ENCODE results near the gene ALKBH6. TPM values are rescaled to one million over a fixed set of nuclear protein-coding genes. Genes with fewer than 3 reads are reported as not detected.
A peak's percentile ranks its signal among the peaks of the same experiment; 100 is the strongest.

The ALKBH6 gene
- total and polyA plus RNA-seq, 4 donors: 10.3 to 25.6 (median 14.6) TPM

GRCh38 chr19:36032251-36033104, 18.5 kb upstream of the ALKBH6 start, which contains the start of gene CLIP3:
CLIP3 (minus strand) TSS chr19:36032873; CDS start chr19:36032357, 516 bp downstream.
- peak; percentile 90 for ATAC-seq (ENCODE audit: low FRiP score)
- DNase-seq: peak; percentile 83 to 93
- intact Hi-C loops (cut with DNase I): no loop called here
- 1% methylated on average over 47 to 51 of the region's 51 CpGs for WGBS, 2 donors
- H3K27ac ChIP-seq (ENCODE audit: low read depth in 1 of 2, low read length in 2 of 2): peak within 1 kb of the TSS in 1 of 2 donors; percentile 22
- H3K27me3 ChIP-seq (ENCODE audit: control insufficient read depth in 1 of 2, insufficient read depth in 2 of 2, low read length in 1 of 2): no peaks in the 10 kb centered on the region
- H3K4me3 ChIP-seq (ENCODE audit: low read length in 2 of 2): peak within 1 kb of the TSS; percentile 80 to 94
- no peaks in the 10 kb centered on the region for H3K36me3 ChIP-seq (ENCODE audit: control insufficient read depth in 1 of 2, insufficient read depth in 2 of 2, low read length in 1 of 2)
- H3K9me3 ChIP-seq (ENCODE audit: control insufficient read depth, low read length): no peaks in the 10 kb centered on the region
- no peaks in the 10 kb centered on the region for H3K4me1 ChIP-seq (ENCODE audit: control insufficient read depth in 1 of 2, insufficient read depth in 2 of 2, low read length in 2 of 2)

- no peak for DNase-seq
- intact Hi-C loops (cut with DNase I): no loop called here
- 89 to 92% methylated on average over 6 of the region's 6 CpGs for WGBS, 2 donors
- H3K4me3 ChIP-seq (ENCODE audit: low read length in 2 of 2): no peak overlapping the region
- H3K36me3 ChIP-seq (ENCODE audit: control insufficient read depth in 1 of 2, insufficient read depth in 2 of 2, low read length in 1 of 2): peaks cover 0 to 2% of the 10 kb centered on the region in 2 donors
- H3K27me3 ChIP-seq (ENCODE audit: control insufficient read depth in 1 of 2, insufficient read depth in 2 of 2, low read length in 1 of 2): no peaks in the 10 kb centered on the region
- H3K27ac ChIP-seq (ENCODE audit: low read depth in 1 of 2, low read length in 2 of 2): no peak overlapping the region
- no peaks in the 10 kb centered on the region for H3K4me1 ChIP-seq (ENCODE audit: control insufficient read depth in 1 of 2, insufficient read depth in 2 of 2, low read length in 2 of 2)
- no peak for ATAC-seq (ENCODE audit: low FRiP score)
- H3K9me3 ChIP-seq (ENCODE audit: control insufficient read depth, low read length): no peaks in the 10 kb centered on the region
Observed at GRCh38 chr19:36031308-36031707, 17.3 kb upstream of the ALKBH6 start.

GRCh38 chr19:36030264-36031148, 16.5 kb upstream of the ALKBH6 start:
- Histone ChIP-seq H3K27me3 (ENCODE audit: control insufficient read depth in 1 of 2, insufficient read depth in 2 of 2, low read length in 1 of 2) (no peaks in the 10 kb centered on the region), H3K4me1 (ENCODE audit: control insufficient read depth in 1 of 2, insufficient read depth in 2 of 2, low read length in 2 of 2) (no peaks in the 10 kb centered on the region), H3K36me3 (ENCODE audit: control insufficient read depth in 1 of 2, insufficient read depth in 2 of 2, low read length in 1 of 2) (peaks cover 0 to 2% of the 10 kb centered on the region in 2 donors), H3K4me3 (ENCODE audit: low read length in 2 of 2) (no peak overlapping the region), H3K27ac (ENCODE audit: low read depth in 1 of 2, low read length in 2 of 2) (no peak overlapping the region), H3K9me3 (ENCODE audit: control insufficient read depth, low read length) (no peaks in the 10 kb centered on the region)
- no peak for ATAC-seq (ENCODE audit: low FRiP score)
- 84 to 90% methylated on average over 8 of the region's 8 CpGs for WGBS, 2 donors
- no peak for DNase-seq
- intact Hi-C loops (cut with DNase I): no loop called here

GRCh38 chr19:36028313-36029041, 14.5 kb upstream of the ALKBH6 start:
- Histone ChIP-seq H3K27ac (ENCODE audit: low read depth in 1 of 2, low read length in 2 of 2) (no peak overlapping the region), H3K4me3 (ENCODE audit: low read length in 2 of 2) (no peak overlapping the region), H3K36me3 (ENCODE audit: control insufficient read depth in 1 of 2, insufficient read depth in 2 of 2, low read length in 1 of 2) (peaks cover 0 to 2% of the 10 kb centered on the region in 2 donors), H3K27me3 (ENCODE audit: control insufficient read depth in 1 of 2, insufficient read depth in 2 of 2, low read length in 1 of 2) (no peaks in the 10 kb centered on the region), H3K4me1 (ENCODE audit: control insufficient read depth in 1 of 2, insufficient read depth in 2 of 2, low read length in 2 of 2) (no peaks in the 10 kb centered on the region), H3K9me3 (ENCODE audit: control insufficient read depth, low read length) (no peaks in the 10 kb centered on the region)
- no peak for ATAC-seq (ENCODE audit: low FRiP score)
- intact Hi-C loops (cut with DNase I): no loop called here
- DNase-seq: no peak
- WGBS, 2 donors: 77 to 79% methylated on average over 10 of the region's 10 CpGs

- H3K27me3 ChIP-seq (ENCODE audit: control insufficient read depth in 1 of 2, insufficient read depth in 2 of 2, low read length in 1 of 2): no peaks in the 10 kb centered on the region
- no peak for ATAC-seq (ENCODE audit: low FRiP score)
- no peaks in the 10 kb centered on the region for H3K4me1 ChIP-seq (ENCODE audit: control insufficient read depth in 1 of 2, insufficient read depth in 2 of 2, low read length in 2 of 2)
- intact Hi-C loops (cut with DNase I): no loop called here
- DNase-seq: no peak
- H3K4me3 ChIP-seq (ENCODE audit: low read length in 2 of 2): no peak overlapping the region
- no peak overlapping the region for H3K27ac ChIP-seq (ENCODE audit: low read depth in 1 of 2, low read length in 2 of 2)
- peaks cover 0 to 2% of the 10 kb centered on the region in 2 donors for H3K36me3 ChIP-seq (ENCODE audit: control insufficient read depth in 1 of 2, insufficient read depth in 2 of 2, low read length in 1 of 2)
- 95% methylated on average over 6 of the region's 6 CpGs for WGBS, 2 donors
- H3K9me3 ChIP-seq (ENCODE audit: control insufficient read depth, low read length): no peaks in the 10 kb centered on the region
Observed at GRCh38 chr19:36027696-36028095, 13.7 kb upstream of the ALKBH6 start.

- ATAC-seq (ENCODE audit: low FRiP score) (no peak), DNase-seq (no peak)
- intact Hi-C loops (cut with DNase I): no loop called here
- Histone ChIP-seq H3K36me3 (ENCODE audit: control insufficient read depth in 1 of 2, insufficient read depth in 2 of 2, low read length in 1 of 2) (peaks cover 0 to 2% of the 10 kb centered on the region in 2 donors), H3K27me3 (ENCODE audit: control insufficient read depth in 1 of 2, insufficient read depth in 2 of 2, low read length in 1 of 2) (no peaks in the 10 kb centered on the region), H3K9me3 (ENCODE audit: control insufficient read depth, low read length) (no peaks in the 10 kb centered on the region), H3K4me1 (ENCODE audit: control insufficient read depth in 1 of 2, insufficient read depth in 2 of 2, low read length in 2 of 2) (no peaks in the 10 kb centered on the region), H3K27ac (ENCODE audit: low read depth in 1 of 2, low read length in 2 of 2) (no peak overlapping the region), H3K4me3 (ENCODE audit: low read length in 2 of 2) (no peak overlapping the region)
- 93 to 94% methylated on average over 43 to 49 of the region's 49 CpGs for WGBS, 2 donors
Observed at GRCh38 chr19:36026091-36026876, 12.3 kb upstream of the ALKBH6 start.

GRCh38 chr19:36025541-36025940, 11.5 kb upstream of the ALKBH6 start:
- ATAC-seq (ENCODE audit: low FRiP score): no peak
- WGBS, 2 donors: 53 to 69% methylated on average over 1 of the region's 1 CpG

GRCh38 chr19:36023432-36023831, 9.4 kb upstream of the ALKBH6 start:
- H3K36me3 ChIP-seq (ENCODE audit: control insufficient read depth in 1 of 2, insufficient read depth in 2 of 2, low read length in 1 of 2): peaks cover 0 to 5% of the 10 kb centered on the region in 2 donors
- DNase-seq (no peak), ATAC-seq (ENCODE audit: low FRiP score) (no peak)
- intact Hi-C loops (cut with DNase I): no loop called here
- 88 to 90% methylated on average over 5 of the region's 5 CpGs for WGBS, 2 donors
- no peak overlapping the region for H3K27ac ChIP-seq (ENCODE audit: low read depth in 1 of 2, low read length in 2 of 2)
- H3K9me3 ChIP-seq (ENCODE audit: control insufficient read depth, low read length): no peaks in the 10 kb centered on the region
- no peaks in the 10 kb centered on the region for H3K4me1 ChIP-seq (ENCODE audit: control insufficient read depth in 1 of 2, insufficient read depth in 2 of 2, low read length in 2 of 2)
- H3K4me3 ChIP-seq (ENCODE audit: low read length in 2 of 2): no peak overlapping the region
- no peaks in the 10 kb centered on the region for H3K27me3 ChIP-seq (ENCODE audit: control insufficient read depth in 1 of 2, insufficient read depth in 2 of 2, low read length in 1 of 2)

More at GRCh38 chr19:36025541-36025940, 11.5 kb upstream of the ALKBH6 start:
- DNase-seq: no peak
- Histone ChIP-seq H3K4me3 (ENCODE audit: low read length in 2 of 2) (no peak overlapping the region), H3K4me1 (ENCODE audit: control insufficient read depth in 1 of 2, insufficient read depth in 2 of 2, low read length in 2 of 2) (no peaks in the 10 kb centered on the region), H3K27me3 (ENCODE audit: control insufficient read depth in 1 of 2, insufficient read depth in 2 of 2, low read length in 1 of 2) (no peaks in the 10 kb centered on the region), H3K27ac (ENCODE audit: low read depth in 1 of 2, low read length in 2 of 2) (no peak overlapping the region), H3K9me3 (ENCODE audit: control insufficient read depth, low read length) (no peaks in the 10 kb centered on the region), H3K36me3 (ENCODE audit: control insufficient read depth in 1 of 2, insufficient read depth in 2 of 2, low read length in 1 of 2) (peaks cover 0 to 2% of the 10 kb centered on the region in 2 donors)
- intact Hi-C loops (cut with DNase I): no loop called here

Measured in aorta (tissue), 5 donors.